GM12801 (cell line): ENCODE data around the gene DOCK1.

Experiments
- TF ChIP-seq, protein P1 (sequence below): IDR thresholded peaks from one replicate; pipeline ENCODE4 v1.5.1; 2011; ENCODE audit warnings: control low read depth; ENCODE audit not compliant: insufficient read length; ENCODE audit errors: extremely low read depth

DOCK1 gene

DNA sequence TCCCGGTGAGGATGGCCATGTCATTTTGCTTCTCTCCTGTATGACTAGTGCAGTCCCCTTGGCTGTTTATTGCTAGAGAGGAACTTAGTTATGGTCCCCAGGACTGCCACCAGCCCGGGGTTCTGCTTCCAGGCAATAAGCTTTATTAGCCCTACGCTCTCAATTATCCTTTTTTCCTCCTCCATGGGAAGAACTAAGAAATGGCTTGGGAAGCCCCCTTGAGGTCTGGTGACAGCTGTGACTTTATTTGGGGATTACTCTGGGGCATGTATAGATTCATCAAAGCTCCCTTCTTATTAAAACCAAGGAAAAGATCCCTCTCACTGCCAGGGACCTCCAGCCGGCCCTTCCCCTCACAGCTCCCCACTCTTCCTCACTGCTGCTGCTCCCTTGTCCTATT is 446.3 kb downstream of the DOCK1 start:
- TF ChIP-seq, protein P1, sequence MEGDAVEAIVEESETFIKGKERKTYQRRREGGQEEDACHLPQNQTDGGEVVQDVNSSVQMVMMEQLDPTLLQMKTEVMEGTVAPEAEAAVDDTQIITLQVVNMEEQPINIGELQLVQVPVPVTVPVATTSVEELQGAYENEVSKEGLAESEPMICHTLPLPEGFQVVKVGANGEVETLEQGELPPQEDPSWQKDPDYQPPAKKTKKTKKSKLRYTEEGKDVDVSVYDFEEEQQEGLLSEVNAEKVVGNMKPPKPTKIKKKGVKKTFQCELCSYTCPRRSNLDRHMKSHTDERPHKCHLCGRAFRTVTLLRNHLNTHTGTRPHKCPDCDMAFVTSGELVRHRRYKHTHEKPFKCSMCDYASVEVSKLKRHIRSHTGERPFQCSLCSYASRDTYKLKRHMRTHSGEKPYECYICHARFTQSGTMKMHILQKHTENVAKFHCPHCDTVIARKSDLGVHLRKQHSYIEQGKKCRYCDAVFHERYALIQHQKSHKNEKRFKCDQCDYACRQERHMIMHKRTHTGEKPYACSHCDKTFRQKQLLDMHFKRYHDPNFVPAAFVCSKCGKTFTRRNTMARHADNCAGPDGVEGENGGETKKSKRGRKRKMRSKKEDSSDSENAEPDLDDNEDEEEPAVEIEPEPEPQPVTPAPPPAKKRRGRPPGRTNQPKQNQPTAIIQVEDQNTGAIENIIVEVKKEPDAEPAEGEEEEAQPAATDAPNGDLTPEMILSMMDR, result no peak

- TF ChIP-seq, protein P1, result no peak
Observed at GRCh38 chr10:127353544-127353943, 448.3 kb downstream of the DOCK1 start.

- TF ChIP-seq, protein P1, result no peak
Observed at GRCh38 chr10:127354255-127354654, 449.0 kb downstream of the DOCK1 start.

DNA sequence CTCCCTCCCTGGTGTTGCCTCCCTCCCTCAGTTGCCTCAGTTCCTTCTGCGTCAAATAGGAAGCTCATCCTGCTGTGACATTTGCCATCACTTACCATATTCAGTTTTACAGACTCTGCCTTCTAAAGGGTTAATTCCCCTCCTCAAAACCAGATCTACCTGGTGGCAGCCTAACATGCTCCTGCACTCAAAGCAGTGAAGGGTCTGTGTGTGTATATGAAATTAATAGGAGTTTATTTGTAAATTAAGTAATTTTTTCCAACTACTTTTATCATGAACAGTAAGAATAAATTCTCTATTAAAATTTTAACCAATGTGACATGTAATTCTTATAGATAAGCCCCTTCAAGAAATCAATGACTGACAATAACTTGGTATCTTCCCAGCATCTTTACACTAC is 449.8 kb downstream of the DOCK1 start:
- TF ChIP-seq, protein P1, result no peak

DNA sequence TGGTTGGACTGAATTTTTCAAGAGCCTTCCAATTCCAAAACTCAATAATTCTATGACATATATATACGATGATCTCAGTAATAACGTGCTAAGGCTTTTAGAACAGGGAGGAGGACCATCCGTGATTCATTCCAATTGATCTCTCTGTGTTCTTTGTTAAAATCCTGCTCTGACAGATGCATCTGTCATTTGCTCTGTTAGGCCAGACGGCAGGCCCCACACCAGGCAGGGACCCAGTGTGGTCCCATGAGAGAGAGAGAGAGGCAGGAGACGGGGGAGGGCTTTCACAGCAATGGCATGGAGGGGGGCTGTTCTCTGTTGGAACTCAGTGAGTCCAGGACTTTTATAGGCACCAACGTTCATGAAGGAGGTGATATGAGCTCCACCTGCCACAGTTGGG is 451.1 kb downstream of the DOCK1 start:
- TF ChIP-seq, protein P1, result no peak

GRCh38 chr10:127357265-127357664 is 452.0 kb downstream of the DOCK1 start:
- TF ChIP-seq, protein P1, result no peak

GRCh38 chr10:127358337-127358736 is 453.1 kb downstream of the DOCK1 start:
- TF ChIP-seq, protein P1, result no peak

DNA sequence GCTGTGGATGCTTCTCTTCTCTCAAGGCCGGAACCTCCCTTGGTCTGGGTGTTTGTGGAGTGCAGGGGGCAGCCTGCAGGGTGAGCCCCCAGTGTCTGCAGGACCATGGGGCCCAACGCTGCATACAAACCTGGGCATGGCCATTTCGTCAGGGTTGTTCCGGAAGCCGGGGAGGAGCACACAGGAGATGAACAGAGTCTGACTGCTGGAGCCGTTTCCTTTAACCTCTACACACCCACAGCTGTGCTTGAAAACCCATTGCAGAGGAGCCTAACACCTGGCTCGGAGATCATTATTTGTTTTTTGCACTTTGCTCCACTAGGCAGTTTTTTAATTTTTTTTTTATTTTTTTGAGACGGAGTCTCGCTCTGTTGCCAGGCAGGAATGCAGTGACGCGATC is 458.8 kb downstream of the DOCK1 start:
- TF ChIP-seq, protein P1, result no peak
